B cell (primary cell): Measurements from ENCODE around the gene DCTPP1. TPM values are rescaled to one million over a fixed set of nuclear protein-coding genes. Genes with fewer than 3 reads are reported as not detected.

Experiments used
- ATAC-seq: fragments of 200-7000 bp; cut with Tn5 transposase; one replicate; pipeline ENCODE4 v1.10.0; 2021; ENCODE audit warnings: low read depth, mild to moderate bottlenecking, moderate number of reproducible peaks, moderate library complexity
- CTCF ChIA-PET: fragments of 350-600 bp; sonication (Branson Sonifier 250); formaldehyde crosslinking; loops from one replicate; lab custom pipeline; 2021; ENCODE audit warnings: antibody characterized with exemption, inconsistent platforms; lab: Charles Lee
- POLR2A ChIA-PET: fragments of 350-600 bp; sonication (Branson Sonifier 250); formaldehyde crosslinking; loops from one replicate; lab custom pipeline; 2021; ENCODE audit warnings: antibody characterized with exemption; lab: Charles Lee
- DNase-seq: peaks from one replicate; pipeline ENCODE4 v3.0.0; 2013
- H2AFZ ChIP-seq: 2 replicates; pipeline ENCODE4 v1.6.1; 2012; ENCODE audit warnings: mild to moderate bottlenecking, low read depth, low read length; ENCODE audit not compliant: insufficient read depth, poor library complexity, severe bottlenecking
- H3K27ac ChIP-seq, 2 donors: 1 replicate in 1 of 2; 2 replicates in 1 of 2; pipeline ENCODE4 v1.5.1; 2012 to 2013; ENCODE audit warnings: low read length in 2 of 2, mild to moderate bottlenecking in 2 of 2, moderate library complexity in 1 of 2
- H3K27me3 ChIP-seq, 4 experiments: fragments of 200-600 bp in 1 of 4; sonication (generic) in 1 of 4; replicated peaks in 1 of 4; 1 replicate in 2 of 4; 2 replicates in 2 of 4; pipeline versions ENCODE4 v1.6.1 to v1.7.0; 2013 to 2016; ENCODE audit warnings: low read length in 3 of 4, mild to moderate bottlenecking in 2 of 4, mixed read lengths in 1 of 4, moderate library complexity in 1 of 4; ENCODE audit not compliant: insufficient read depth in 4 of 4, control insufficient read depth in 3 of 4; ENCODE audit errors: control extremely low read depth in 1 of 4
- H3K36me3 ChIP-seq, 2 experiments: replicated peaks in 1 of 2; 1 replicate in 1 of 2; 2 replicates in 1 of 2; pipeline versions ENCODE4 v1.6.1 to v1.7.1; 2013; ENCODE audit warnings: low read length in 1 of 2; ENCODE audit not compliant: insufficient read depth in 2 of 2, control insufficient read depth in 1 of 2; ENCODE audit errors: control extremely low read depth in 1 of 2, extremely low read depth in 1 of 2
- H3K4me1 ChIP-seq, 2 donors: fragments of 200-600 bp in 1 of 2; sonication (generic) in 1 of 2; 1 replicate in 1 of 2; 2 replicates in 1 of 2; pipeline versions ENCODE4 v1.5.1 to v1.6.1; 2013 to 2017; ENCODE audit warnings: low read length in 2 of 2; ENCODE audit not compliant: control insufficient read depth in 2 of 2, insufficient read depth in 2 of 2
- H3K4me2 ChIP-seq: replicated peaks from 2 replicates; pipeline ENCODE3; 2012; ENCODE audit warnings: mild to moderate bottlenecking, low read depth, low read length; ENCODE audit not compliant: poor library complexity, severe bottlenecking
- H3K4me3 ChIP-seq, 5 experiments: fragments of 200-600 bp in 1 of 5; sonication (generic) in 1 of 5; 1 replicate in 3 of 5; 2 replicates in 2 of 5; pipeline versions ENCODE4 v1.5.1 to v1.7.0; 2011 to 2016; ENCODE audit warnings: low read length in 4 of 5, mild to moderate bottlenecking in 4 of 5, low read depth in 2 of 5, control low read depth in 1 of 5, moderate library complexity in 1 of 5; ENCODE audit not compliant: insufficient read depth in 1 of 5; ENCODE audit errors: control extremely low read depth in 1 of 5, extremely low read depth in 1 of 5
- H3K79me2 ChIP-seq: fragments of 200-600 bp; sonication (generic); one replicate; pipeline ENCODE4 v1.6.0; 2016; ENCODE audit warnings: low read length; ENCODE audit not compliant: control insufficient read depth, insufficient read depth
- H3K9ac ChIP-seq: fragments of 200-600 bp; sonication (generic); 2 replicates; pipeline ENCODE4 v1.6.1; 2017; ENCODE audit warnings: mild to moderate bottlenecking, low read length, moderate library complexity
- H3K9me3 ChIP-seq, 3 donors: one replicate each; pipeline versions ENCODE4 v1.6.1 to v1.7.1; 2013; ENCODE audit warnings: low read length in 2 of 3; ENCODE audit not compliant: control insufficient read depth in 2 of 3, insufficient read depth in 1 of 3; ENCODE audit errors: control extremely low read depth in 1 of 3
- H4K20me1 ChIP-seq: 2 replicates; pipeline ENCODE4 v1.6.0; 2012; ENCODE audit warnings: mild to moderate bottlenecking, low read length; ENCODE audit not compliant: insufficient read depth, control insufficient read depth, poor library complexity, severe bottlenecking
- H3K27ac Mint-ChIP-seq: one replicate; pipeline ENCODE4 v1.8.0; 2021; ENCODE audit warnings: mixed read lengths
- H3K27me3 Mint-ChIP-seq: one replicate; pipeline ENCODE4 v1.8.0; 2021; ENCODE audit warnings: mixed read lengths
- H3K4me1 Mint-ChIP-seq: one replicate; pipeline ENCODE4 v1.8.0; 2021; ENCODE audit warnings: mixed read lengths
- H3K4me3 Mint-ChIP-seq: one replicate; pipeline ENCODE4 v1.8.0; 2021; ENCODE audit warnings: mixed read lengths
- H3K9me3 Mint-ChIP-seq: one replicate; pipeline ENCODE4 v1.8.0; 2022; ENCODE audit warnings: mixed read lengths; ENCODE audit not compliant: insufficient read depth
- CTCF ChIP-seq: fragments of 200-600 bp; IDR thresholded peaks from one replicate; pipeline ENCODE4 v1.8.0; 2022; ENCODE audit warnings: antibody characterized with exemption, mild to moderate bottlenecking
- EZH2 ChIP-seq: IDR thresholded peaks from 2 replicates; pipeline ENCODE4 v1.6.1; 2012; ENCODE audit warnings: borderline replicate concordance, low read depth, mild to moderate bottlenecking, moderate library complexity, low read length; ENCODE audit not compliant: insufficient read depth, poor library complexity, severe bottlenecking
- WGBS: methylation state at CpG from one replicate; pipeline ENCODE4 v1.1.5; 2013; ENCODE audit warnings: missing lambda C conversion rate; ENCODE audit not compliant: insufficient coverage; 5-methylcytosine and 5-hydroxymethylcytosine counted together
- intact Hi-C: fragments of 100-400 bp; cut with micrococcal nuclease; formaldehyde crosslinking; loops from one replicate; pipeline ENCODE4 v1.10.0; 2022
- polyA plus RNA-seq: library from polyadenylated mRNA; depleted of rRNA; stranded (reverse); fragments of >200 nt; gene quantifications from 2 replicates; pipeline ENCODE4 v1.2.3, GENCODE V29; 2012
- total RNA-seq, 2 donors: library from RNA; stranded (reverse); fragments of 120-200 nt in 1 of 2; gene quantifications; 1 replicate in 1 of 2; 2 replicates in 1 of 2; pipeline versions ENCODE4 v1.2.3 to v1.2.4, GENCODE V29; 2013 to 2022

Gene DCTPP1
- total and polyA plus RNA-seq, 2 donors (not counting 1 experiment from before 2014, with no cell fraction given): 25.0 to 30.3 TPM

DNA sequence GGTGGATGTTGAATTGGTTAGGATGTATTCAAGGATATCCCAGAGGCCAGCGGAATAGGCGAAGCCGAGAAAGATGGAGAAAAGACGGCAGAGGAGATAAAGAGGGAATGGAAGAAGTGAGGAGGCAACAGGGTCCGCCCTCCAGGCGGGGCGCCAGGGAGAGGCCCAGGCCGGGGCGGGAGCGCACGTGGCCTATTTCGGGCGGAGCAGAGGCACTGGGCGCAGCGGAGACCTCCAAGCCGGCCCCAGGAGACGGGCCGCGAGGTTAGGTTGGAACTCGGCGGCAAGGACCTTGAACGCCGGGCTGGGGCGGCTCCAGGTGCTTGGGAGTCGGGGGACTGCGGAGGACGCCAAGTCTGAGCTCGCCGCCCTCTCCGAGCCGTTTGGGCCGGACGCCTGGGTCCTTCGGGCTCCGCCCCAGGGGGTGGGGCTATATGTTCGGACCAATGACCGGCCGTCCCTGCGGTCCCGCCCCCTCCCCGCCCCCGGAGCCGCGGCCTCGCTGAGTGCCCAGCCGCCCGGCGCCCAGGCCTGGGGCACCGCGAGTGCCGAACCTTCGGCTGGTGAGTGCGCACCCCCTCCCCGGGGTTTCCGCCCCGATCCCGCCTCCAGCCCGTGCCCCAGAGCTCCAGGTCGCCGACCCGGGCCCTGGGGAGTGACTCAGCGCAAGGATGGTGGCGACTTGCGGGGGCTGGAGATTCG is 22.6 kb downstream of the DCTPP1 start, which contains the start of gene ZNF771:
Gene ZNF771 (plus strand): TSS at position 505 of the 702 bp plus-strand sequence. CDS start 448 bp downstream, outside the sequence.
- CTCF ChIA-PET: interaction anchor here (1.0 to 5.4 kb wide), 14 partner anchors 7 to 221 kb away, joined by 3 to 65 read pairs (median 5); partner anchors contain the start of genes DCTPP1, SEPTIN1, TBC1D10B and ZNF48

More for the DNA sequence above, 22.6 kb downstream of the DCTPP1 start, which contains the start of gene ZNF771:
- DNase-seq (peak; percentile 94), ATAC-seq (peak; percentile 91)
- no peaks in the 10 kb centered on the region for H3K27me3 ChIP-seq
- peak within 1 kb of the TSS; percentile 42 to 76 (median 66) for H3K4me3 ChIP-seq
- peaks cover 15 to 23% of the 10 kb centered on the region in 2 donors for H3K4me1 ChIP-seq
- Mint-ChIP-seq H3K27ac (peak within 1 kb of the TSS; percentile 96), H3K4me3 (peak within 1 kb of the TSS; percentile 98), H3K4me1 (peaks cover 21% of the 10 kb centered on the region), H3K9me3 (no peaks in the 10 kb centered on the region), H3K27me3 (peaks cover 3% of the 10 kb centered on the region)
- peaks cover 0 to 7% of the 10 kb centered on the region in 2 experiments for H3K36me3 ChIP-seq
- H3K79me2 ChIP-seq: peaks cover 8% of the 10 kb centered on the region
- WGBS: under 1% methylated on average over 65 of the region's 65 CpGs
- no peaks in the 10 kb centered on the region for H3K9me3 ChIP-seq
- peak within 1 kb of the TSS; percentile 42 to 57 for H3K27ac ChIP-seq
- H3K4me2 ChIP-seq: peak within 1 kb of the TSS; percentile 93
- intact Hi-C loops: loop anchor here (1.0 kb wide), 3 partner anchors 29 to 72 kb away; no protein-coding TSS in a partner anchor
- no peak for TF ChIP-seq CTCF
- no peak for TF ChIP-seq EZH2
- H4K20me1 ChIP-seq: no peaks in the 10 kb centered on the region
- peak within 1 kb of the TSS; percentile 79 for H2AFZ ChIP-seq
- H3K9ac ChIP-seq: peak within 1 kb of the TSS; percentile 69
- POLR2A ChIA-PET: interaction anchor here (0.5 to 2.0 kb wide), 15 partner anchors 9 to 315 kb away, joined by 3 to 11 read pairs (median 4); partner anchors contain the start of genes CORO1A, DCTPP1, SEPTIN1 and TBX6
